OCI-M2 (cell line): ENCODE measurements around the gene ALDH2.
A peak's percentile ranks its signal among the peaks of the same experiment; 100 is the strongest.
"Not testable (repeated sequence)": the region's sequence is repeated elsewhere in the genome, so short reads cannot be mapped to it uniquely, and the experiment has no call there.

Experiments
- DNase-seq: peaks from one replicate; lab custom pipeline; 2025; ENCODE audit not compliant: unreplicated experiment; lab: John Stamatoyannopoulos, UW

Gene ALDH2

DNA sequence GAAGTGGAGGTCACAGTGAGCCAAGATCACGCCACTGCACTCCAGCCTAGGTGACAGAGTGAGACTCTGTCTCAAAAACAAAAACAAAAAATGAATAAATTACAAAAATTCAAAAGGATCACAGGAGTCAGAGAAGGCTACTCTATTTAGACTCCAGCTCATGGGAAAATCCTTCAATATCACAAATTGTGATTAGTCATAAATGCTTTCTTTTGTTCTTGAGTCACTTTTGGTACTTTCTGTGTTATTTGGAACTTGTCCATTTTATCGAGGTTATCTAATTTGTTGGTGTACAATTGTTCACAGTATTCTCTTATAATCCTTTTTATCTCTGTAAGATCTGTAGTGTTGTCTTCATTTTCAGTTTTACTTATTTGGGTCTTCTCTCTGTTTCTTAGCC, 18.9 kb downstream of the ALDH2 start:
- no peak for DNase-seq

DNA sequence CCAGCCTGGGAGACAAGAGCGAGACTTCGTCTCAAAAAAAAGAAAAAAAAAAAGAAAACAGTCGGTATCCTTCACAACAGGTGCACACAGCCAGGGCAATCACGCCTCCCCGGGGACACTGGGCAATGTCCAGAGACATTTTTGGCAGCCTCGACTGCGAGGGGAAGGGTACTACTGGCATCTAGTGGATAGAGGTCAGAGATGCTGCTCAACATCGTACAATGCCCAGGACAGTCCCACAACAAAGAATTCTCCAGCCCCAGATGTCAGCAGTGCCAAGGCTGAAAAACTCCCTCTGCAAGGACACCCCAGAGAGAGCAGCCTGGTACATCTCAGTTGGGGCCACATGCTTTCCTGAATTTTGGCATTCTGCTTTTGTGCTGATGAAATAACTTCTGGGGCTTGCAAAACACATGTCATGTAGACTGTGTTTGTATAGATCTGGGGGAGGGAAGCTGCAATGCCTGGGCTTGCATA, 21.5 kb downstream of the ALDH2 start:
- DNase-seq, result no peak

DNA sequence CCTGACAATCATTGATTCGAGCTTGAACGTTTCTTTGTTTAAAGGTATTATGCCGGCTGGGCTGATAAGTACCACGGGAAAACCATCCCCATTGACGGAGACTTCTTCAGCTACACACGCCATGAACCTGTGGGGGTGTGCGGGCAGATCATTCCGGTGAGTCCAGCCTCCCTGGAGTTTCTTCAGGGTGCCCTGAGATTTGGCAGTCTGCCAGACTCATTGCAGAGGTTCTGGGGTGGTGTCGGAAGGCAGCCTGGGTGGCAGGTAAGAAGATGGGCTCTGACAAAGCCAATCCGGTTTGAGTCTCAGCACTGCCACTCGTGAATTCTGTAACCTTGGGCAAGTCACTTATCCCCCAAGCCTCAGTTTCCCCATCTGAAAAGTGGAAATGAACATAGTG, 23.0 kb downstream of the ALDH2 start:
- no peak for DNase-seq

DNA sequence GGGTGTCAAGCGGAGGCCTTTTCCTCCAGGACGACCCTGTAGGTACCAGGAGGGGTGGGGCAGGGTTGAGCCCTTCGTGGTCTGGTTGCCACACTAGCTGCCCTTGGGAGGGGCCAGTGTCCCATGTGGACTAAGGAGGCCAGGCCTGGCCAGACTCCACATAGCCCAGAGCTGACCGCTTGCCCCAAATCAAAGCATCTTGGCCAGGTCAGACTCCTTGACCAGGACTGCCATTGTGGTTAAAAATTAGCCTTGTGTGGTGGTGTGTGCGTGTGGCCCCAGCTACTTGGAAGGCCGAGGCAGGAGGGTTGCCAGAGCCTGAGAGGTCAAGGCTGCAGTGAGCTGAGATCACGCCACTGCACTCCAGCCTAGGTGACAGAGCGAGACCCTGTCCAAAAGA, 24.8 kb downstream of the ALDH2 start:
- no peak for DNase-seq

DNA sequence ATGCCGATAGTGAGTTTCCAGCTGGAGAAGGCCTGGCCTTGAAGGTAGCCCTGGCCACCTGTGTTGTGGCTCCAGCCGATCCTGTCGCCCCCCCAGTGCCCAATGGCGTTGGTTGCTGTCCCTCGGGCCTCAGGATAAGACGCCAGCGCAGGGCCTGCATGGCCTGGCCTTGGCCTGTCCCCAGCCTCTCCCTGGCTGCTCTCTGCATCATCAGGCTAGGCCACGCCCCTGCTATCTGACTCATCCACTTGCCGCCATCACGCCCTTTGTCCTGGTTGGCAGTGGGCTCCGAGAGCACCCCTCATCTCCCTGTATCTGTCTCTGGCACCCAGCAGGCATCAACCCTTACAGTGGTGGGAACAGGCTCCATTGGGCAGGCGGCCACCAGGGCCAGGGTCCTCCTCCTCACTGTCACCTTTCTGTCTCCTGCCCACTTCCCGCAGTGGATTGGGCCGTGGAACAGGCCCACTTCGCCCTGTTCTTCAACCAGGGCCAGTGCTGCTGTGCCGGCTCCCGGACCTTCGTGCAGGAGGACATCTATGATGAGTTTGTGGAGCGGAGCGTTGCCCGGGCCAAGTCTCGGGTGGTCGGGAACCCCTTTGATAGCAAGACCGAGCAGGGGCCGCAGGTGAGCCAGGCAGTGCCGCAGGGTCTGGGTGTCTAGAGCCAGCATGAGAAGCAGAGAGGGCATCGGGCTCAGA, 25.6 kb downstream of the ALDH2 start:
- DNase-seq, result no peak

DNA sequence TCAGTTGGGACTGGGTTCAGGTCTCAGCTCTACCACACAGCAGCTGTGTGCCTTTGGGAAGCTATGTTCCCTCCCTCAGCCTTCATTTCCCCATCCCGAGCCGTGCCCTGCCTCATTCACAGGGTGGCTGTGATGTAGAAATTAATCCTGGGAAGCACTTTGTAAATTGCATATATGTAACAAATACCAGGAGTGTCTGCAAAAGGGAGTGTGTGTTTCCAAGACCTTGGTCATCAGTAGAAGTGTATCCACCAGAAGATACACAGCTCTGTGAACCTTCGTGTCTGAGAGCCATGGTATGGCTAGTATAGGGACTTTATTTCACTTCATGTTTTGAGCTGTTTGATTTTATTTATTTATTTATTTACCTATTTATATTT, 26.1 kb downstream of the ALDH2 start:
- DNase-seq, result no peak

DNA sequence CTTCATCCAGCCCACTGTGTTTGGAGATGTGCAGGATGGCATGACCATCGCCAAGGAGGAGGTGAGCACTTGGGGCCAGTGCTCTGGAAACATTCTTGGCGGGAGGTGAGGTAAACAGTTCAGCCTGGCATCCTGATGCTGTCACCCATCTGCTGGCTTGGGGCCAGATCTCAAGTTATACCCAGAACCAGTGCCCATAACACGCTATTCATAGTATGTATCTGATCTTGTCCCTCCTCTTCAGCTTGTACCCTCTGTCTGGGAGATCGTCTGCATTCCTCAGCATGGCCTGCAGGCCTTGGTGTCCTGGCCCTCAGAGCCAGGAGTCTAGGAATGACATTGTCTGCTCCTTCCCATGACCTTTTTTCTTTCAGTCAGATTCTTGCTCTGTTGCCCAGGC, 31.4 kb downstream of the ALDH2 start:
- DNase-seq, result no peak

DNA sequence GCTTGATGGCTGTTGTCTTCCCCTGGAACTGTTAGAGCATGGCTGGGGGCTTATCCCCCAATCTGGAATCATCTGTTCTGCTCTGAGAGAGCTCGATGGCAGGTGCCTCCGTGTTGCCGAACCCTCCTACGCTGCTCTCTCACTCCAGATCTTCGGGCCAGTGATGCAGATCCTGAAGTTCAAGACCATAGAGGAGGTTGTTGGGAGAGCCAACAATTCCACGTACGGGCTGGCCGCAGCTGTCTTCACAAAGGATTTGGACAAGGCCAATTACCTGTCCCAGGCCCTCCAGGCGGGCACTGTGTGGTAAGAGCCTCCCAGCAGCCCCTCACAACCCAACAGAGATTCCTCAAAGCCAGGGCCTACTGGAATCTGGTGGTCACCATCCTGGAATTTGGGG, 33.0 kb downstream of the ALDH2 start:
- no peak for DNase-seq

DNA sequence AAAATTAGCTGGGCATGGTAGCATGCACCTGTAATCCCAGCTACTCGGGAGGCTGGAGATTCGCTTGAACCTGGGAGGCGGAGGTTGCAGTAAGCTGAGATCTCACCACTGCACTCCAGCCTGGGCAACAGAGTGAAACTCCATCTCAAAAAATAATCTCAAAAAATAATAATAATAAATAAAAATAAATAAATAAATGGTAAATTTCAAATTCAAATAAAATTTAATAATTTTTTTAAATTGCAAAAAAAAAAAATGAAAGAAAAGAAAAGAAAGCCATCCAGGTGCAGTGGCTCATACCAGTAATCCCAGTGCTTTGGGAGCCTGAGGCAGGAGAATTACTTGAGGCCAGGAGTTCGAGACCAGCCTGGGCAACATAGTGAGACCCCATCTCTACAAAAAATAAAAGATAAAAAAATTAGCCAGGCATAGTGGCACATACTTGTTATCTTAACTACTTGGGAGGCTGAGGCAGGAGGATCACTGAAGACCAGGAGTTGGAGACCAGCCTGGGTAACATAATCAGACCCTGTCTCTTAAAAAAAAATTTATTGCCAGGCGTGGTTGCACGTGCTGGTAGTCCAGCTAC, 36.4 kb downstream of the ALDH2 start:
- DNase-seq, result no peak

DNA sequence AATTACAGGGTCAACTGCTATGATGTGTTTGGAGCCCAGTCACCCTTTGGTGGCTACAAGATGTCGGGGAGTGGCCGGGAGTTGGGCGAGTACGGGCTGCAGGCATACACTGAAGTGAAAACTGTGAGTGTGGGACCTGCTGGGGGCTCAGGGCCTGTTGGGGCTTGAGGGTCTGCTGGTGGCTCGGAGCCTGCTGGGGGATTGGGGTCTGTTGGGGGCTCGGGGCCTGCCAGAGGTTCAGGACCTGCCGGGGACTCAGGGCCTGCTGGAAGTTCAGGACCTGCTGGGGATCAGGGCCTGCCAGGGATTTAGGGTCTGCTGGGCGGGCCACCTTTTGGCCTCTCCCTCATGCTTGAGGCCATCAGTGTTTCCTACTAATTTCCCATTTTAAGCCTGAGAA, 37.1 kb downstream of the ALDH2 start:
- no peak for DNase-seq

DNA sequence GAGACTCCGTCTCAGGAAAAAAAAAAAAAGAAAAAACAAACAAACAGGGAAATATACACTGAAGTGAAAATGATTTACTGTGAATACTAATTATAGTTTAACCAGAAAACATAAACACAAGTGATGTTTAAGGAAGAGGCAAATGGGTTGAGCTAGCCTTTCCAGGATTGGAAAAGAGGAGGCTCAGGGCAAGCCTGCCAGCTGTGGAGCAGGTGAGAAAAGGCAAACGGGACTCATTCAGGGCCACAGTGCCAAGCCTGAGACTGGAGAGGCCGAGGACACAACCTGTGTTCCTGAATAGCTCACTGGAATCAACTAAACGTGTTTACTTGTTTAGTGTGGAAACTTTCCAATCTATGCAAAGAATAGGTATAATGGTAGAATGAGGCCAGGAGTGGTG, 39.6 kb downstream of the ALDH2 start:
- no peak for DNase-seq

DNA sequence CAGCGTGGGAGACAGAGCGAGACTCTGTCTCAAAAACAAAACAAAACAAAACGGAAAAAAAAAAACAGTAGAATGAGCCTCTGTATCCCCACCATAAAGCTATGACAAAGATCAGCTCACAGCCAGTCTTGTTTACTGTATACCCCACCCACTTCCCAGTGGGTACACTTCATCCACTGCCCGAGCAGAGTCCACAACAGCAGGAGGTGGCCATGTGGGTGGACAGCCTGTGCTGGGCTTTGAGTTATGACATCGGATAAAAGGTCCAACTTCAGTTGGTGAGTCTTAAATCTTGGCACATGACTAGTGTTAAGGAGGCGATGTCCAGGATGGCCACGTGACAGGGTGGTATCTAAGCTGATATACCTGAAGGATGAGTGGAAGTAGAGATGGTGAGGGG, 40.5 kb downstream of the ALDH2 start:
- no peak for DNase-seq

DNA sequence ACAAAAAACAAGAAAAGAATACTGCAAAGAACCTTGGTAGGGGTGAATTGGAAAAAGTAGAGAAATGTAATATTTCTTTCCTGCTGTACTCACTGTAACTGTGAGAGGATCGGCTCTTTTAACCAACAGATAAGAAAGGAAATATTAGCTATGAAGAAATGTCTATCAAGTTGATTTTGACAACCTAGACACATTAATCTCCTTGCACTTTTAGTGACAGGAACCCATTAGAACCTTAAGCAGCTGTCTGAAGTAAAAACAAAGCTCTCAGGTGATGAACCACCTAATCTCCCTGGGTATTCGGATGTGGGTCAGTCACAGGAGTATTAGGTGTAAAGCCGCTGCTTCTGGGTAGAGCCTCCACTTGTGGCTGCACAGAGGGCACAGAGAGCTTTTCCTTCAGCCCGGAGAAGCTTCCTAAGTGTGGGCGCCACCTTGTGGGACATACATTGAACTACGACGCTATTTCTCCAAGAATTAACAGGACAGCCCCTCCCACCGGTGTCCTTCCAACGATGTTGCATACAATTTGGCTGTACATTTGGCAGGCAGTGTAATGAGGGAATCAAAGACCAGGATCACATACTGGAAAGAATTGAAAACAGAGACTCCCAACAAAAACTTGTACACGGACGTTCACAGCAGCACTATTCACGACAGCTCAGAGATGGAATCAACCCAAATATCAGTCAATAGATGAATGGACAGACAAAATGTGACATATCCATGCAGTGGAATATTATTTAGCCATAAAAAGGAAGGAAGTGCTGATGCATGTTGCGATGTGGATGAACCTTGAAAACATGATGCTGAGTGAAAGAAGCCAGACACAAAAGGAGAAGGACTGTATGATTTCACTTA, 46.4 kb downstream of the ALDH2 start:
- DNase-seq, result peak; percentile 50

DNA sequence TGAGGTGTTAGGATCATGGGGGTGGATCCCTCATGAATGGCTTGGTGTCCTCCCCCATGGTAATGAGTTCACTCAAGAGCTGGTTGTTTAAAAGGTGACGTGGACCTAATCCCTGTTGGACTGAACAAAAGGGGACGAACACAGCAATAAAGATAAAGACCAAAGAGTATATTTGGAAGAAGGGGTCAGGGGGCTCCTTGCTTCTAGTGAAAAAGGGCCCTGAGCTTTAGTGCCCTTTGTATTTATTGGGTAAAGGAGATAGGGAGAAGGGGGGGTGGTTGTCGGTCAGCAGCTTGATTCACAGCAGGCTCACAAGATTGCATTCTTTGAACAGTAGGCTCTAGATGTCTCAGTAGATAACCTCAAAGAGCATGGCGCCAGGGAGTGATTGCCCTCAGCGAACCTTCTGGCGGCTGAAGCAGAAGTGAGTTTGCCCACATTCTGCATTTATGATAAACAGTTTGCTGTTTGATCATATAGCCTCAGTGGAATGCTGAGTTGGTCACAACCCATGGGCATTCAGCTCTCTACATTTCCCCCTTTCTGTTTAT, 49.4 kb downstream of the ALDH2 start:
- no peak for DNase-seq

DNA sequence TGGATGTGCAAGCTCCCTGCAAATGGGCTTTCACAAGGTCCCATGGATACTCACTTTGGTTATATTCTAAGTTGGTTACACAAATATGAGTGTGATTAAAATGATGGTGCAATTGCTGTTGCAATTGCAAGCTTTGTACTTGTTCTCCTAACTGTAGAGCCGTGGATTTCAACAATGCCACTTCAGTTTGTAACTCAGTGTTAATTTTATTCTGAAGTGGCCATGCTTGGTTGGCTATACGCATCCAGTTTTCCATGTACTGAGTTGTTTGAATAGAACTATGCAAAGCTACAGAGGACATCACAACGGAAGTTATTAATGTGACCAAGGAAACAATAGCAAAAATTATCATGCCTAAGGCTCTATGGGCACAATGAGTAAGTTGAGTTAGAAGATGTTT, 50.2 kb downstream of the ALDH2 start:
- not testable (repeated sequence) for DNase-seq

DNA sequence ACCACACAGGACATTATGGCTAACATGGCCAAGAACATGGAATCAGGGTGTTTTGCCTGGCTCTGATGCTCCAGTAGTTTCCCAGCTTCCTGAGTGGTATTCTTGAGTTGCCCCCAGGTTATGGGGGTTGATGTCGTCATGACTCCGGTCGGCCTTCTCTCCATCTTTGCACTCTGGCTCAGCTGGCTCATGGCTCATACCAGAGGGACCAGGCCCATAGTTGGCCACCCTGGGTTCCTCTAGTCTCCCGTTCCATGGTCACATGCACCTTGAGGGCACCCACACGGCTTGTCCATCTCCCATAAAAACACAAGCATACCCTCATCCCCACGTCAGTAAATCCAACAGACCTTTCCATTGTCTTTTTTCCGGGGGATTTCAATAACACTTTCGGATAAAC, 51.6 kb downstream of the ALDH2 start:
- no peak for DNase-seq

DNA sequence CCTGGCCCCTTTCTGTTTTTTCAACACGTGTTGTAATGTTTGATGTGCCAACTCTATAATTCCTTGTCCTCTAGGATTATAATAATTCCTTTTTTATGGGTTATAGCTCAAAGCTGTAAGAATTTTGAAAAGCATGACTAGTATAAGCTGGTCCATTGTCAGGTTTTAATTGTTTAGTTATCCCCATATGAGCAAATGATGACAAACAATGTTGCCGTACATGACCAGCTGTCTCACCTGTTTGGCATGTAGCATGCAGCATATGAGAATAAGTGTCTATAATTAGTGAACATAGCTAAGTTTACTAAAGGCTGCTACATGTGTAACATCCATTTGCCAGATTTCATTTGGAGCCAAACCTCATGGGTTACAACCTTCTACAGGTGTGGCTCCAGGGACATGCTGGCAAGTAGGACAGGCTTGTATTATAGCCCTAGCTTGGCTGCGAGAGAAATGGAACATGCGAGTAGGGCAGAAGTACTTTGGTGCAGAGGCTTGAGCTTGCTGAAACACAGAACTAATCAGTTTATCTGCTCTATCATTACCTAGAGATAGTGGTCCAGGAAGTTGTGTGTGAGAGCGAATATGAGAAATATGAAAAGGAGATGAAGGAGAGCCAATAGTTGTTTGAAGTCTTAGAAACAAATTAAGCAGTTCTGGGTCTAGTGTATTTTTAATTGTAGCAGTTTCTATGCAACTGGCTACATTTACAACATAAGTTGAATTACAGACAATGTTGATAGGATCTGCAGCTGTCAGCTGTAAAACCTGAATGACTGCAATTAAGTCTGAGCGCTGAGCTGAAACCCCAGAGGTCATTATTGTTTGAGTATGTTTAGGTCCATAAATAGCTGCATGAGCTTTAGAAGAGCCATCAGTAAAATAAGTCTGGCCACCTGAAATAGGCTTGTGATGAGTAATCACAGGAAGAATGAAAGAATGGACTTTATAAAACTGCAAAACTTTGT, 52.7 kb downstream of the ALDH2 start:
- no peak for DNase-seq

DNA sequence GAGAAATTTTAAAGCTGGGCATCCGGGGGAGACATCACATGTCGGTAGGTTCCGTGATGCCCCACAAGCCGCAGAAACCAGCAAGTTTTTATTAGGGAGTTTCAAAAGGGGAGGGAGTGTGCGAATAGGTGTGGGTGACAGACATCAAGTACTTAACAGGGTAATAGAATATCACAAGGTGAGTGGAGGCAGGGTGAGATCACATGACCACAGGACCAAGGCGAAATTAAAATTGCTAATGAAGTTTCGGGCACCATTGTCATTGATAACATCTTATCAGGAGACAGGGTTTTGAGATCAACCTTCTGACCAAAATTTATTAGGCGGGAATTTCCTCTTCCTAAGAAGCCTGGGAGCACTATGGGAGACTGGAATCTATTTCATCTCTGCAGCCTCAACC, 54.1 kb downstream of the ALDH2 start:
- DNase-seq, result not testable (repeated sequence)

DNA sequence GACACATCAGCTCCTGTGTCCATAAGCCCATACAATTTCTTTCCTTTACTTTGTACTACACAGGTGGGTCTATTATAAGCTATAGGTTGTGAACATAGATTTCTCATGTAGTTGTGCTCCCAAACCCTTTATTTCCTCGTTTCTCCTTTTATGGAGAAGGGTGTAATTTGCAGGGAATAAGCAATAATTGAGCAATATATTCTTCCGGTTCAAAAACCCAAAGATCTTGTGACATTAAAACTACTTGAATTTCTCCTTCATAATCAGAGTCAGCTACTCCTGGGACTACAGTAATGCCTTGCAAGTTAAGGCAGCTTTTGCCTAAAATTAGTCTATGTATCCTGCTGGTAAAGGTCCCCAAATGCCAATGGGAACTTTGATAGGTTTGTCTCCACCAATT, 56.2 kb downstream of the ALDH2 start:
- DNase-seq, result no peak

DNA sequence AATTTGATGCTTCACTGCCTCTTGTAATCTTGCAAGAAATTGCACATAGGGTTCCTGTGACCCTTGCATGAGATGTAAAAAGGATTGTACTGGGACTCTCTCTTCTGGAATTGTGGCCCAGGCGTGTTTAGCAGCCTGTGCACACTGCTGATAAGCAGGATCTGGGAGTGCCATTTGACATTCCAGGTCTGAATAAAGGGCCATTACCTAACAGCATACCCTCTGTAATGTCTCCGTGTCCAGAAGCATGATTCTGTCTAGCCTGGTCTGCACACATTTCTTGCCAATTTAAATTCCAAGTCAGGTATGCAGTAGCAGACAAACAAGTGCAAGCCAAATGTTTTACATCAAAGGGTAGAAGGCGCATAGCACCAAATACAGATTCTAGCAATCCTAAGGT, 57.2 kb downstream of the ALDH2 start:
- DNase-seq, result no peak

DNA sequence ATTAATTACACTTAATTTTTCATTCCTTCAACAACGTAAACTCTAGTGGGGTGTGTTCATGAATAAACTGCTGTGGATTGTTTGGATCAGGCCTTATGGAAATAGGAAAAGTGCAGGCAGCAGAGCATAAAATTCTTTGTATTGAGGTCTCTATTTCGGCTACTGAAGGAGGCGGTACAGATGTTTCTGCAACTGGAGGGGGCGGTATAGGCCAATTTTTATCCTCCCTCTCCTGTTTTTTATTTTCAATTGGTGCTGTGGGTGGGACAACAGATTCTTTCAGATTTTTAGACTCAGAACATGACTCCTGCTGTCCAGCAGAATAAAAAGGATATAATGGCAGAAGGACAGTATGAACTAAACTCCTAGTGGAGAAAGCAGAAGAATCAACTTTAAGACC, 57.6 kb downstream of the ALDH2 start:
- not testable (repeated sequence) for DNase-seq
